ENCODE measurements around the gene COX4I2. TPM values are rescaled to one million over a fixed set of nuclear protein-coding genes. Genes with fewer than 3 reads are reported as not detected.

Gene COX4I2
- total and polyA plus RNA-seq, 2 of the 8 experiments (the other 6 are each of a cell fraction or from before 2014, with no cell fraction given), result 0.26 TPM; not detected in 1

DNA sequence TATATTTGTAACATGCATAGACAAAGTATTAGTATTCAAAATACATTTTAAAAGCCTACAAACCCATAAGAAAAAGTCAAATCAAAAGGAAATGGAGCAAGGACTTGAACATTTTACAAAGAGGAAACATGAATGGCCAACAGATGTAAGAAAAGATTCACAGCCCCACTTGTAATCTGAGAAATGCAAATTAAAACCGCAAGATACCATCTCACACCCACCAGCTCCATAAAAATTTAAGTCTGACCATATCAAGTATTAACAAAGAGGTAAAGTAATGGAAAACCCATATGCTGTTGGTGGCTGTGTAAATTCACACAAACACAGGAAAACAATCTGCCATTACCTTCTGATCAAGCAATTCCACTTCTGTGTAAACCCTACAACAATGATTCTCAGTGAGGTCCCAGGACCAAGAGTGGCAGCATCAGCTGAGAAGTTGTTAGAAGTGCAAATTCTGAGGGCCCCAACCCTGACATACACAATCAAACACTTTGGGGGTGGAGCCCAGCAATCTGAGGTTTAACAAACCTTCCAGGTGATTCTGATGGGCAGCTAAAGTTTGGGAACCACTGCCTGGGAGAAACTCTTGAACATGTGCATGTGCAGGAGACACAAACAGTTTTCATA is 54.0 kb downstream of the COX4I2 start:
- no peak overlapping the region for H2AK5ac ChIP-seq (ENCODE audit: low read depth, low read length)
- peak overlapping the region; percentile 2 for H3K4ac ChIP-seq (replicated peaks; ENCODE audit: insufficient read length, low read depth, low read length)
- ChIA-PET CTCF (ENCODE audit: partially characterized antibody) (interaction anchor here (0.9 to 6.8 kb wide), 6 partner anchors 8 to 79 kb away, joined by 3 to 49 read pairs (median 8); no protein-coding TSS in a partner anchor), POLR2A (ENCODE audit: partially characterized antibody) (interaction anchor here (0.9 to 1.9 kb wide), 9 partner anchors 9 to 87 kb away, joined by 3 to 6 read pairs (median 4); partner anchors contain the start of gene ID1)
- peak overlapping the region in 1 of 2 experiments; percentile 16; a peak in 1 of 4 replicates for H3K4me2 ChIP-seq (ENCODE audit: insufficient read depth in 1 of 2, low read depth in 2 of 2, low read length in 2 of 2)
- no peak overlapping the region for H4K91ac ChIP-seq (replicated peaks; ENCODE audit: insufficient read length, low read length)
- 74% methylated on average over 1 of the region's 1 CpG; no CpG with 5 or more reads in 1 of the 2 experiments for WGBS, 2 experiments (ENCODE audit: extremely low coverage in 1 of 2, insufficient coverage in 1 of 2, insufficient read length in 1 of 2, insufficient replicate concordance in 2 of 2, low coverage in 1 of 2, low lambda C conversion rate in 2 of 2, missing lambda C conversion rate in 1 of 2)
- H3K79me2 ChIP-seq (ENCODE audit: control insufficient read depth in 1 of 2, insufficient read depth in 2 of 2, low read length in 2 of 2), result peaks cover 0 to 57% of the 10 kb centered on the region in 2 experiments; a peak in 2 of 4 replicates
- H3K23me2 ChIP-seq (ENCODE audit: low read depth, low read length), result no peaks in the 10 kb centered on the region
- no peaks in the 10 kb centered on the region for H4K20me1 ChIP-seq (replicated peaks in 1 of 2; ENCODE audit: control insufficient read depth in 1 of 2, insufficient read depth in 2 of 2, low read length in 2 of 2)
- no peak for DNase-seq (ENCODE audit: low read depth in 1 of 2, low spot score in 2 of 2)
- no peak overlapping the region for H2BK12ac ChIP-seq (ENCODE audit: low read depth, low read length)
- H3K14ac ChIP-seq (ENCODE audit: insufficient read length), result no peak overlapping the region
- no peak overlapping the region for H2AFZ ChIP-seq (ENCODE audit: low read length)
- no peak overlapping the region for H3K9ac ChIP-seq (replicated peaks in 1 of 4; ENCODE audit: extremely low read depth in 1 of 4, low read depth in 3 of 4, low read length in 3 of 4)
- peak; percentile 85 for FAIRE-seq
- peak overlapping the region in 1 of 4 experiments; percentile 1; a peak in 1 of 8 replicates for H3K4me3 ChIP-seq (ENCODE audit: extremely low read depth in 1 of 4, insufficient read depth in 2 of 4, low read depth in 3 of 4, low read length in 4 of 4)
- no peak overlapping the region for H4K8ac ChIP-seq (ENCODE audit: extremely low read depth, insufficient read depth, low read length)
- no peak overlapping the region for H2BK15ac ChIP-seq (ENCODE audit: low read length)
- H3K23ac ChIP-seq (ENCODE audit: insufficient read length), result no peak overlapping the region
- peak overlapping the region; percentile 37 for H2BK120ac ChIP-seq (replicated peaks; ENCODE audit: low read depth, low read length)
- no peak overlapping the region for H3K18ac ChIP-seq (ENCODE audit: extremely low read depth, low read length)
- no peak overlapping the region for H2BK20ac ChIP-seq (ENCODE audit: low read length)
- H3K36me3 ChIP-seq (ENCODE audit: control insufficient read depth in 2 of 4, insufficient read depth in 4 of 4, low read length in 3 of 4), result 0 out of 8 replicates have a peak, but pooled peaks cover 0 to 2% (median 0%) of the 10 kb centered on the region in 4 experiments
- peaks cover 5% of the 10 kb centered on the region for H3K79me1 ChIP-seq (ENCODE audit: low read depth, low read length)
- no peak overlapping the region for H2BK5ac ChIP-seq (ENCODE audit: low read depth, low read length)
- no peak overlapping the region for H3K27ac ChIP-seq (ENCODE audit: low read depth, low read length)
- no peaks in the 10 kb centered on the region for H3K9me3 ChIP-seq (ENCODE audit: insufficient read depth in 2 of 2, low read depth in 1 of 2, low read length in 1 of 2)
- H3K27me3 ChIP-seq (replicated peaks in 1 of 4; ENCODE audit: control insufficient read depth in 3 of 4, extremely low read depth in 1 of 4, insufficient read depth in 3 of 4, low read length in 3 of 4), result no peaks in the 10 kb centered on the region
- no peak overlapping the region for H3K56ac ChIP-seq (replicated peaks; ENCODE audit: insufficient read length, low read depth, low read length)
- H4K5ac ChIP-seq (ENCODE audit: insufficient read length, low read depth, low read length), result no peak overlapping the region
- peaks cover 14 to 26% (median 20%) of the 10 kb centered on the region in 4 experiments for H3K4me1 ChIP-seq (replicated peaks in 1 of 4; ENCODE audit: control insufficient read depth in 3 of 4, insufficient read depth in 4 of 4, low read length in 3 of 4)
- TF ChIP-seq CHD2 (IDR thresholded peaks at IDR 0.05; ENCODE audit: low read length) (no peak), RBBP5 (IDR thresholded peaks at IDR 0.05; ENCODE audit: borderline replicate concordance, low read depth, low read length) (no peak), CEBPB (IDR thresholded peaks at IDR 0.05; ENCODE audit: low read depth, low read length) (no peak), KDM4A (IDR thresholded peaks at IDR 0.05; ENCODE audit: low read depth, low read length, severe bottlenecking) (no peak), SIRT6 (IDR thresholded peaks at IDR 0.05; ENCODE audit: low read length) (no peak), PHF8 (conservative IDR thresholded peaks at IDR 0.05; ENCODE audit: low read depth, low read length) (no peak), SP2 (IDR thresholded peaks at IDR 0.05; ENCODE audit: low read length) (no peak), POU5F1 (IDR thresholded peaks at IDR 0.05; ENCODE audit: low read depth, low read length) (no peak), POLR2A (IDR thresholded peaks at IDR 0.05; ENCODE audit: control extremely low read depth in 1 of 2, low read depth in 2 of 2, low read length in 2 of 2) (no peak)
- TF ChIP-seq, protein P1, sequence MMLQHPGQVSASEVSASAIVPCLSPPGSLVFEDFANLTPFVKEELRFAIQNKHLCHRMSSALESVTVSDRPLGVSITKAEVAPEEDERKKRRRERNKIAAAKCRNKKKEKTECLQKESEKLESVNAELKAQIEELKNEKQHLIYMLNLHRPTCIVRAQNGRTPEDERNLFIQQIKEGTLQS (IDR thresholded peaks at IDR 0.05; ENCODE audit: insufficient read depth, low read depth, low read length), result no peak

All from H1 (cell line).